GM18517 (cell line): ENCODE results near the gene SERPINI1.
"Not testable (repeated sequence)": the region's sequence is repeated elsewhere in the genome, so short reads cannot be mapped to it uniquely, and the experiment has no call there.

Experiments
- ATAC-seq: cut with Tn5 transposase; IDR thresholded peaks from one replicate; pipeline ENCODE4 v1.9.1; 2021; ENCODE audit warnings: mild to moderate bottlenecking, moderate library complexity; ENCODE audit not compliant: unreplicated experiment

The SERPINI1 gene

GRCh38 chr3:167783781-167784180 lies 48.3 kb downstream of the SERPINI1 start:
- ATAC-seq = no peak

- ATAC-seq = no peak
Observed at GRCh38 chr3:167785790-167786189, 50.3 kb downstream of the SERPINI1 start.

GRCh38 chr3:167787440-167787839 lies 51.9 kb downstream of the SERPINI1 start:
- ATAC-seq = no peak

- no peak for ATAC-seq
Observed at GRCh38 chr3:167798443-167798842, 62.9 kb downstream of the SERPINI1 start.

GRCh38 chr3:167808910-167809309 lies 73.4 kb downstream of the SERPINI1 start:
- no peak for ATAC-seq

- no peak for ATAC-seq
Observed at GRCh38 chr3:167810236-167810635, 74.7 kb downstream of the SERPINI1 start.

- no peak for ATAC-seq
Observed at GRCh38 chr3:167811031-167811430, 75.5 kb downstream of the SERPINI1 start.

- no peak for ATAC-seq
Observed at GRCh38 chr3:167813169-167814123, 77.9 kb downstream of the SERPINI1 start.

GRCh38 chr3:167814441-167814951 lies 79.0 kb downstream of the SERPINI1 start:
- ATAC-seq = no peak

- no peak for ATAC-seq
Observed at GRCh38 chr3:167816953-167817352, 81.4 kb downstream of the SERPINI1 start.

- ATAC-seq = no peak
Observed at GRCh38 chr3:167820102-167820865, 84.8 kb downstream of the SERPINI1 start.

- no peak for ATAC-seq
Observed at GRCh38 chr3:167821248-167821805, 85.8 kb downstream of the SERPINI1 start.

- no peak for ATAC-seq
Observed at GRCh38 chr3:167823738-167824137, 88.2 kb downstream of the SERPINI1 start.

GRCh38 chr3:167827588-167827987 lies 92.1 kb downstream of the SERPINI1 start:
- ATAC-seq = not testable (repeated sequence)

- ATAC-seq = no peak
Observed at GRCh38 chr3:167829071-167829470, 93.5 kb downstream of the SERPINI1 start.

- ATAC-seq = no peak
Observed at GRCh38 chr3:167830007-167830406, 94.5 kb downstream of the SERPINI1 start.

- ATAC-seq = no peak
Observed at GRCh38 chr3:167835359-167835758, 99.8 kb downstream of the SERPINI1 start.

- ATAC-seq = no peak
Observed at GRCh38 chr3:167835953-167836352, 100.4 kb downstream of the SERPINI1 start.

GRCh38 chr3:167837466-167837865 lies 101.9 kb downstream of the SERPINI1 start:
- ATAC-seq = no peak

GRCh38 chr3:167839460-167840134 lies 104.1 kb downstream of the SERPINI1 start:
- ATAC-seq = no peak

- no peak for ATAC-seq
Observed at GRCh38 chr3:167840247-167840646, 104.7 kb downstream of the SERPINI1 start.
